Right ventricle myocardium superior (tissue), 1 donor: ENCODE data around the gene KLRC4. TPM values are rescaled to one million over a fixed set of nuclear protein-coding genes. Genes with fewer than 3 reads are reported as not detected.
"Not testable (repeated sequence)": the region's sequence is repeated elsewhere in the genome, so short reads cannot be mapped to it uniquely, and the experiment has no call there.

ENCODE experiments used
- ATAC-seq: fragments of 200-7000 bp; cut with Tn5 transposase; one replicate; pipeline ENCODE4 v1.9.1; 2020; ENCODE audit warnings: mild to moderate bottlenecking; ENCODE audit not compliant: poor library complexity
- DNase-seq: peaks from one replicate; pipeline ENCODE4 v3.0.0-alpha.2; 2020
- intact Hi-C: fragments of 100-400 bp; cut with DNase I; formaldehyde crosslinking; loops from one replicate; pipeline ENCODE4 v1.11.2; 2022
- long read RNA-seq: library from polyadenylated mRNA; unstranded; transcript quantifications from one replicate; pipeline ENCODE4 v2.0.0, GENCODE V29; 2021
- total RNA-seq: library from RNA; stranded (reverse); fragmentation: NEBNext Ultra II Directional; extraction: Animal tissue kit (Norgen Biotek cat#: 25700); gene quantifications from one replicate; pipeline ENCODE4 v1.2.1, GENCODE V29; 2021
- donor health status: DM: no; HTN: yes; CAD: no; lungs with severe emphysema.

Gene KLRC4, protein sequence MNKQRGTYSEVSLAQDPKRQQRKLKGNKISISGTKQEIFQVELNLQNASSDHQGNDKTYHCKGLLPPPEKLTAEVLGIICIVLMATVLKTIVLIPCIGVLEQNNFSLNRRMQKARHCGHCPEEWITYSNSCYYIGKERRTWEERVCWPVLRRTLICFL
- total RNA-seq, result not detected
- long read RNA-seq, result 0 reads

DNA sequence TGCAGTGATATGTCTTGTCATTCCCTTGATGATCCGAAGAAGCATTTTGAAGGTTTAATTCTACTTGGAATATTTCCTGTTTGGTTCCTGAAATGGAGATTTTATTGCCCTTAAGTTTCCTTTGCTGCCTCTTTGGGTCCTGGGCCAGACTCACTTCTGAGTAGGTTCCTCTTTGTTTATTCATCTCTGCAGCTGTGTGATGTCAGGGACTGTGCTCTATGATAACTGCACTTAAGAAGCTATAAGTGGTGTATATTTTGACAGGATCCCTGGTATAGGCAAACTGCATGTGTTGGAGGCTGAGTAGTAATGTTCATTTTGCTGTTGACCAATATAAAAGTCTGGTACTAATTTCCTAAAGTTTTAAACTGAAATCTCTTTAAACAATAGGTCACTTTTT is at the start of gene KLRC4:
Gene KLRC4 (minus strand): TSS at position 366 of the 400 bp plus-strand sequence. CDS start 182 bp downstream, at position 184.
- intact Hi-C loops, result no loop called here
- no peak for DNase-seq
- no peak for ATAC-seq

DNA sequence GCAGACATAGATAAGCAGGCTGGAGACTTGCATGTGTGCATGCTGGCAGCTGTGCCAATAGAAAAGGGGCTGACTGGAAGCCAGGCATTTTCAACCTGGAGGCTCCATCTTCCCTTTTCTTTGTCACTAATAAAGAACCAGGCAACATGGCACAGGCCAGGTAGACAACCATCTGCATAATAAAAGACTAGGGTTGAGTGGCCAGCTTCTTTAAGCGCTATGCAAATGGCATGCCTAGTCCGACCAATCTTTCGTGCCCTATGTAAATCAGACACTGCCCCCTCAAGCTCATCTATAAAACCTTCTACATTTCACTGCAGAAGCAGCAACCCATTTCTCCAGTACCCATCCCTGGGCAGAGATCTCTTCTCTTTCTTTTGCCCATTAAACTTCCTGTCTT is 48.2 kb upstream of the KLRC4 start:
- DNase-seq (no peak), ATAC-seq (no peak)
- intact Hi-C loops, result no loop called here

DNA sequence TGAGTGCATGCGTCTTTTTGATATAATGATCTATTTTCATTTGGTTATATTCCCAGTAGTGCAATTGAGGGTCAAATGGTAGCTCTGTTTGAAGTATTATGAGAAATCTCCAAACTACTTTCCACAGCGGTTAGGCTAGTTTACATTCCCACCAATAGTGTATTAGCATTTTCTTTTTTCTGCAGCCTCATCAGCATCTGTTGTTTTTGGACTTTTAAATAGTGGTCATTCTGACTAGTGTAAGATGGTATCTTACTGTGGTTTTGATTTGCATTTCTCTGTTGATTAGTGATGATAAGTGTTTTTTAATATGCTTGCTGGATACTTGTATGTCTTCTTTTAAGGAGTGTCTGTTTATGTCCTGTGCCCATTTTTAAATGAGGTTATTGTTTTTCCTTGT is 47.3 kb upstream of the KLRC4 start:
- intact Hi-C loops, result no loop called here
- DNase-seq (no peak), ATAC-seq (no peak)

DNA sequence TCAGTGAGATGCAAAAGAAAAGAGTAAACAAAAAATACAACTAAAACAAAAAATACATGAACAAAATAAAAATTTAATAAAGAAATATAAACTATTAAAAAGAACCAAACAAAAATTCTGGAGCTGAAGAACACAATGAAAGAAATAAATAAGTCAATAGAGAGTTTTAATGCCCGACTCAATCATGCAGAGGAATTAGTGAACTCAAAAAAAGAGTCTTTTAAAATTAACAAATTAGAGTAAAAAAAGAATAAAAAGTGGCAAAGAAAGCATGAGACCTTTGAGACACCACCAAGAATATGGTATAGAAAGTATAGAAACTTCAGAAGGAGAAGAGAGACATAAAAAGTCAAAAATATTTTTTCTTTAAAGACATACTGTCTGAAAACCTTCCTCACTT is 46.2 kb upstream of the KLRC4 start:
- DNase-seq (no peak), ATAC-seq (no peak)
- intact Hi-C loops, result no loop called here

DNA sequence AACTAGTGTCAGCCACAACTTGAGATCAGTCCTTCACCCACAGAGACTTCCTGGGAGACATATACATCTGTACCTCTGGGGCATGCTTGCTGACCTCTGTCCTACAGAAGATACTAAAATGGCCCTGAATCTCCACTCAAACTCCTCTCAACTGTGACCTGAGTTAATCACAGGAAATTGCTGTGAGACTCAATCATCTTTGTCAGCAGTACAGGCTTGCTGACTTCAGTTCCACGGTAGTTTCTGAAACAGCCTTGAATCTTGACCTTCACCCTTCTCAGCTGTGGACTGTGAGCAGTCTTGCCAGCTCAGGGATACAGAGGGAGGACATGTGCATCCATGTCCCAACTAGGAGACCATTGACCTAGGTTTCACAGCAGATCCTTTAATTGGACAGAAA is 45.0 kb upstream of the KLRC4 start:
- intact Hi-C loops, result no loop called here
- ATAC-seq, result no peak
- no peak for DNase-seq

DNA sequence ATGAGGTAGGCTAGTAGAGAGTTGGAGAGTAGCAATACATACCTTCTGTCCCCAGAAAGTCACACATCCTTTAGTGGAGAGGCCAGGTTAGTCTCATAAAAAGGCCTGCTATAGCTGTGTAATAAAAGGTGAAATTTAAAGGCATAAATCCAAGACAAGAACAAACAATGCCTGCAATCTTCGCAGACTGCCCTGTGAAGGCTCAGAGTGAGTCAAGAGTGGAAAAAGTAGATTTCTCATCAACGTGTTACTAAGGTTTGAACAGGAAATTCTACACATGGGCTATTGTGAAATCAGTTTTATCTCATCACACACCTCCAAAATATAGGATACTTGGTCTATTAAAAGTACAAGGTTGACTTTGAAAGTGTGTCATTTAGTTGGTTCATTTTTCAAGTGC is 43.6 kb upstream of the KLRC4 start, which contains the start of gene KLRC1:
Gene KLRC1 (minus strand): TSS at position 222 of the 400 bp plus-strand sequence. CDS start 2,221 bp downstream, outside the sequence.
- intact Hi-C loops, result no loop called here
- ATAC-seq (no peak), DNase-seq (no peak)

DNA sequence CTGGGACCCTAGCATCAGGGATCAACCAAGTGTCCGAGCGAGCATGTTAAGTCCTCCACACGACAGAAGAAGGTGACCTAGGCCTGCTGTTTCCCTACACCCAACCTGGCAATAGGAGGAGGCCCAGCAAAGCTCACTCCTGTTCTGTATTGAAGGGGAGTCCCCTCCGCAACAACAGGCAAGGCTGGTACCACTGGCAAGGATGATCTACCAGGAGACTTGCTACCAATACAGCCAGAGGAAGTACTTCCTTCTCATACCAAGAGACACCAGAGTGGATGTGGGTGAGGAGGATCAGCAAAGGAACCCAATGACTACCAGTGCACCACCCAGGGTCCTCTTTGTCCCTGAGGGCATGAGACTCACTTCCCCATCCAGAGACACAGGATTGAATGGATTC is 38.7 kb upstream of the KLRC4 start:
- intact Hi-C loops, result no loop called here
- no peak for DNase-seq
- no peak for ATAC-seq

DNA sequence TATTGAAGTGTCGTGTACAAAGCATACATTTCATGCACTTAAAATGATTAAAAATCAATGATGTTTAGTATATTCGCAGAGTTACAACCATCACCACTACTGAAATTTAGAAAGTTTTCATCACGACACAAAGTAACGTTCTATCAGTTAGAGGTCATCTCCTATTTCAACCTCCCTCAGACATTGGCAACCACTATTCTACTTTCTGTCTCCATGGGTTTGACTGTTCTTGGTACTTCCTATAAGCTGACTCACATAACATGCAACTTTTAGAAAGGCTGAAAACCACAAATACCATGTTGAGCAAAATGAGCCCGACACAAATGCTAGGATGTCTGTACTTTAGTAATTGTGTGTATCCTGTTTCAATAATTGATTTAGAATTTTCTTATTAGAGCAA is 36.5 kb upstream of the KLRC4 start:
- intact Hi-C loops, ATAC-seq: not testable (repeated sequence)

DNA sequence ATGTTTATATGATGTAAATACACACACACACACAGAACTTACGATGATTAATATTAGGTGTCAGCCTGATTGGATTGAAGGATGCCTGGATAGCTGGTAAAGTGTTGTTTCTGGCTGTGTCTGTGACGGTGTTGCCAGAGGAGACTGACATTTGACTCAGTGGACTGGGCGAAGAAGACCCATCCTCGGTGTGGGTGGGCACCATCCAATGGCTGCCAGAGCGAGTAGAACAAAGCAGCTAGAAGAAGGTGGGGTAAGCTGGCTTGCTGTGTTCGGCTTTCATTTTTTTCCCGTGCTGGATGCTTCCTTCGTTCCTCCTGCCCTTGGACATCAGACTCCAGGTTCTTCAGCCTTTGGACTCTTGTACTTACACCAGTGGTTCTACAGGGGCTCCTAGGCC is 31.6 kb upstream of the KLRC4 start:
- intact Hi-C loops, ATAC-seq, DNase-seq: not testable (repeated sequence)

More for the DNA sequence above, 36.5 kb upstream of the KLRC4 start:
- DNase-seq, result not testable (repeated sequence)

DNA sequence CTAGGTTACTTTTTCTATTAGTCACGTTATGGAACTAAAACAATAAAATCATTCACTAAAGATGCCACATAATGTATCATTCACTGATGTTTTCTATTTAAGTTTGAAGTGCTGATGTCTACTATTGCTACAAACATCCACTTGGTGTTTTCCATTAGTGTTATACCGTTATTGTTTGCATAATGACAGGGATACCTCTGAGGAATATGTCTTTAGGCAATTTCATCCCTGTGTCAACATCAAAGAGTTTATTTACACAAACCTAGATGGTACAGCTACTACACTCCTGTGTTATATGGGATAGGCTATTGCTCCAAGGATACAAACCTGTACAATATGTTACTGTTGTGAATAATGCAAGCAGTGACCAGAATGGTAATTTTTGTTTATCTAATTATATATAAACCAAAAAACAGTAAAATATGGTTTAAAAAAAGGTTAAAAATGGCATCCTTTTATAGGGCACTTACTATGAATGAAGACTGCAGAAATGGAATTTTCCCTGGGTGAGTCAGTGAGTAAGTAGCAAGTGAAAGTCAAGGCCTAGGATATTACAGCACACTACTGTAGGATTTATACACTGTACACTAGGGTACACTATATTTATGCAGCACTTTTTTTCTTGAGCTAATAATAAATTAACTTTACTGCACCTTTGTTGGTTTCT is 30.2 kb upstream of the KLRC4 start:
- intact Hi-C loops, DNase-seq, ATAC-seq: not testable (repeated sequence)

DNA sequence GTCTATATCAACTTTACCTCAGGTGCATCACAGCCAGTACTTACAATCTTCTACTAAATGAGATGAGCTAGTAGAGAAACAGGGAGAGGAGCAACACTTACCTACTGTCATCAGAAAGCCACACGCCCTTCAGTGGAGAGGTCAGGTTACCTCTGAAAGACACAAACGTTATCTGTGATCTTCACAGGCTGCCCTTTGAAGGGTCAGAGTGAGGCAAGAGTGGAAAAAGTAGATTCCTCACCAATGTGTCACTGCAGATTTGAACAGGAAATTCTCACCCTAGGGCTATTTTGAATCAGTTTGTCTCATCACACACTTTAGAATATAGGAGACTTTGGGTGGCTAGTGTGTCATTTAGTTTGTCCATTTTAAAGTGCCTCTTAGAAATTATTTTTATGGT is 28.0 kb upstream of the KLRC4 start:
- intact Hi-C loops, ATAC-seq, DNase-seq: not testable (repeated sequence)

DNA sequence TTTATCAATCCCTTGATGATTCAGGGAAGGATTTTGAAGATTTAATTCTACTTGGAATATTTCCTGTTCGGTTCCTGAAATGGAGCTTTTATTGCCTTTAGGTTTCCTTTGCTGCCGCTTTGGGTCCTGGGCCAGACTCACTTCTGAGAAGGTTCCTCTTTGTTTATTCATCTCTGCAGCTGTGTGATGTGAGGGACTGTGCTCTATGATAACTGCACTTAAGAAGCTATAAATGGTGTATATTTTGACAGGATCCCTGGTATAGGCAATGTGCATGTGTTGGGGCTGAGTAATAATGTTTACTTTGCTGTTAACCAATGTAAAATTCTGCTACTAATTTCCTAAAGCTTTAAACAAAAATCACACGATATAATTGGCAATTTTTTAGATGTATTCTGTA is 26.3 kb upstream of the KLRC4 start, which contains the start of gene KLRC2:
Gene KLRC2 (minus strand): TSS at position 195 of the 400 bp plus-strand sequence. CDS start 24 bp downstream, at position 171.
- ATAC-seq, DNase-seq, intact Hi-C loops: not testable (repeated sequence)

DNA sequence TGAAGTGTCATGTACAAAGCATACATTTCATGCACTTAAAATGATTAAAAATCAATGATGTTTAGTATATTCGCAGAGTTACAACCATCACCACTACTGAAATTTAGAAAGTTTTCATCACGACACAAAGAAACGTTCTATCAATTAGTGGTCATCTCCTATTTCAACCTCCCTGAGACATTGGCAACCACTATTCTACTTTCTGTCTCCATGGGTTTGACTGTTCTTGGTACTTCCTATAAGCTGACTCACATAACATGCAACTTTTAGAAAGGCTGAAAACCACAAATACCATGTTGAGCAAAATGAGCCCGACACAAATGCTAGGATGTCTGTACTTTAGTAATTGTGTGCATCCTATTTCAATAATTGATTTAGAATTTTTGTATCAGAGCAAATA is 21.1 kb upstream of the KLRC4 start:
- intact Hi-C loops, ATAC-seq, DNase-seq: not testable (repeated sequence)

DNA sequence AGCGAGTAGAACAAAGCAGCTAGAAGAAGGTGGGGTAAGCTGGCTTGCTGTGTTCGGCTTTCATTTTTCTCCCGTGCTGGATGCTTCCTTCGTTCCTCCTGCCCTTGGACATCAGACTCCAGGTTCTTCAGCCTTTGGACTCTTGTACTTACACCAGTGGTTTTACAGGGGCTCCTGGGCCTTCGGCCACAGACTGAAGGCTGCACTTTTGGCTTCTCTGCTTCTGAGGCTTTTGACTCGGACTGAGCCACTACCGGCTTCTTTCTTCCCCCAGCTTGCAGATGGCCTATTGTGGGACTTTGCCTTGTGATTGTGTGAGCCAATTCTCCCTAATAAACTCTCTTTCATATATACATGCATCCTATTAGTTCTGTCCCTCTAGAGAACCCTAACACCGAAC is 16.4 kb upstream of the KLRC4 start:
- ATAC-seq, intact Hi-C loops, DNase-seq: not testable (repeated sequence)

DNA sequence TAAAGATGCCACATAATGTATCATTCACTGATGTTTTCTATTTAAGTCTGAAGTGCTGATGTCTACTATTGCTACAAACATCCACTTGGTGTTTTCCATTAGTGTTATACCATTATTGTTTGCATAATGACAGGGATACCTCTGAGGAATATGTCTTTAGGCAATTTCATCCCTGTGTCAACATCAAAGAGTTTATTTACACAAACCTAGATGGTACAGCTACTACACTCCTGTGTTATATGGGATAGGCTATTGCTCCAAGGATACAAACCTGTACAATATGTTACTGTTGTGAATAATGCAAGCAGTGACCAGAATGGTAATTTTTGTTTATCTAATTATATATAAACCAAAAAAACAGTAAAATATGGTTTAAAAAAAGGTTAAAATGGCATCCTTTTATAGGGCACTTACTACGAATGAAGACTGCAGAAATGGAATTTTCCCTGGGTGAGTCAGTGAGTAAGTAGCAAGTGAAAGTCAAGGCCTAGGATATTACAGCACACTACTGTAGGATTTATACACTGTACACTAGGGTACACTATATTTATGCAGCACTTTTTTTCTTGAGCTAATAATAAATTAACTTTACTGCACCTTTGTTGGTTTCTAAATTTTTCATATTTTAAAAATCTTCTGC is 14.8 kb upstream of the KLRC4 start:
- ATAC-seq, intact Hi-C loops, DNase-seq: not testable (repeated sequence)

DNA sequence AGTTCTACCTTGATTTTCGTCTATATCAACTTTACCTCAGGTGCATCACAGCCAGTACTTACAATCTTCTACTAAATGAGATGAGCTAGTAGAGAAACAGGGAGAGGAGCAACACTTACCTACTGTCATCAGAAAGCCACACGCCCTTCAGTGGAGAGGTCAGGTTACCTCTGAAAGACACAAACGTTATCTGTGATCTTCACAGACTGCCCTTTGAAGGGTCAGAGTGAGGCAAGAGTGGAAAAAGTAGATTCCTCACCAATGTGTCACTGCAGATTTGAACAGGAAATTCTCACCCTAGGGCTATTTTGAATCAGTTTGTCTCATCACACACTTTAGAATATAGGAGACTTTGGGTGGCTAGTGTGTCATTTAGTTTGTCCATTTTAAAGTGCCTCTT is 12.6 kb upstream of the KLRC4 start:
- intact Hi-C loops, ATAC-seq, DNase-seq: not testable (repeated sequence)

DNA sequence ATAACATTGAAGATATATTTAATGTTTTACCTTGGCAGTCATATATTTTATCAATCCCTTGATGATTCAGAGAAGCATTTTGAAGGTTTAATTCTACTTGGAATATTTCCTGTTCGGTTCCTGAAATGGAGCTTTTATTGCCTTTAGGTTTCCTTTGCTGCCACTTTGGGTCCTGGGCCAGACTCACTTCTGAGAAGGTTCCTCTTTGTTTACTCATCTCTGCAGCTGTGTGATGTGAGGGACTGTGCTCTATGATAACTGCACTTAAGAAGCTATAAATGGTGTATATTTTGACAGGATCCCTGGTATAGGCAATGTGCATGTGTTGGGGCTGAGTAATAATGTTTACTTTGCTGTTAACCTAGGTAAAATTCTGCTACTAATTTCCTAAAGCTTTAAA is 10.8 kb upstream of the KLRC4 start, which contains the start of gene KLRC3:
Gene KLRC3 (minus strand): TSS at position 262 of the 400 bp plus-strand sequence. CDS start 45 bp downstream, at position 217.
- ATAC-seq, DNase-seq, intact Hi-C loops: not testable (repeated sequence)

DNA sequence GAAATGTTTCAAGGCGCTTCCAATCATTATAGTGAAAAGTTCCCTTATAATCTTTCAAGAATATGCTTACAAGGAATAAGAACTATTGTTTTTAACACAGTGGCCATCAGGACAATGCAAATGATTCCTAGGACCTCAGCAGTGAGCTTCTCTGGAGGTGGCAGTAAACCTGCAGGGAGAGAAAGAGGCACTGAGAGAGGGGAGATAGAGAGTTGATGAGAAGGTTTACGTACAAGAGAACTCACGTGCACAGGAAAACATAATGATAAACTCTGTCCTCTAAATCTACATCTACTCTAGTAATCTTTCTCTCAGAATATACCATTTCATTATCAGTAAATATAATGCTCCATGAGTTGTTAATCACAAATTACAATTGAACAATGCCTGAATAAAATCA is 715 bp downstream of the KLRC4 start:
- DNase-seq, result no peak
- ATAC-seq, result no peak
- intact Hi-C loops, result no loop called here

DNA sequence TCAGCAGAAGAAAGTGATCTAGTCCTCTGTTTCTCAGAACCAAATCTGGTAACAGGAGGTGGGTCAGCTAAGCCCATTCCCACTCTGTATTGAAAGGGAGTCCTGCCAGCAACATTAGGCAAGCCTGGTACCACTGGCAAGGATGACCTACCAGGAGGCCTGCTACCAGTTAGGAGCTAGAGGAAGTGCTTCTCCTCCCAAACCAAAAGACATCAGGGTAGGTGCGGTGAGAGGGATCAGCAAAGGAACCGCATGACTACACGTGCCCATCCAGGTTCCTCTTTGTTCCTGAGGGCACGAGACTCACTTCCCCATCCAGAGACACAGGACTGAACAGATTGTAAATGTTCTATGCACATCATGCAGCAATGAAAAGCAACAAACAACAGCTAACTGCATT is 2.8 kb downstream of the KLRC4 start:
- DNase-seq, result peak; percentile 38
- intact Hi-C loops, result no loop called here
- ATAC-seq, result peak; percentile 29
